ENCODE measurements around the gene SLC12A5.

Gene SLC12A5

DNA sequence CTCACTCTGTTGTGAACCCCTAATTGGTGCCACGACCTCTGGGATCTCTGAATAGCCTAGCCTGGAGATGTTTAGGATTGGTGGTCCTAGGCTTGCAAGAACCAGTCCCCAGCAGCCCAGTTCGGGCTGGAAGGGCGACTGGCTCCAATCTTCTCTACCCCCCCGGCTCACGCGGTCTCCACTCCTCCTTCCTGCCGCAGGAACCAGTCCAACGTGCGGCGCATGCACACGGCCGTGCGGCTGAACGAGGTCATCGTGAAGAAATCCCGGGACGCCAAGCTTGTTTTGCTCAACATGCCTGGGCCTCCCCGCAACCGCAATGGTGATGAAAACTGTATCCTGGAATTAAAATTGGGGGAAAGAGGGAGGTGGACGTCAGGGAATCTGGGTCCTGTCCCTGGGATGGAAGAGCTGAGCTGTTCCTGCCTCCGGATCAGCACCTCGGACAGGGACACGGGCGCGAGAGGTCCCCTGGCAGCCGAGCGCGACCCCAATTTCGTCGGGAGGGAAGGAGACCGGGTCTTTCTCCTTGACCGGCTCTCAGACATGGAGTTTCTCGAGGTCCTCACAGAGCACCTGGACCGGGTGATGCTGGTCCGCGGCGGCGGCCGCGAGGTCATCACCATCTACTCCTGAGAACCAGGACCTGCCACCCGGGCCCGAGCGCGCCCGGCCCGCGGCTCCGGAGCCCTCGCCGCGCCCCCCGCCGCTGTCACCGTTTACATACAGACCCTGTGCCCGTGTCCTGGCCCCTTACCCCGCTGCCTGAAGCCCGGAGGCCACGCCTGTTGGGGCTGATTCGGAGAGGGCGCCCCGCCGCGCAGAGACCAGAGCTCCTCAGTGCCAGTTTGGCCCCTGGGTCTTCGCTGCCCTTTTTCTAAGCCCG lies 28.2 kb downstream of the SLC12A5 start:
- DNase-seq = no peak

DNA sequence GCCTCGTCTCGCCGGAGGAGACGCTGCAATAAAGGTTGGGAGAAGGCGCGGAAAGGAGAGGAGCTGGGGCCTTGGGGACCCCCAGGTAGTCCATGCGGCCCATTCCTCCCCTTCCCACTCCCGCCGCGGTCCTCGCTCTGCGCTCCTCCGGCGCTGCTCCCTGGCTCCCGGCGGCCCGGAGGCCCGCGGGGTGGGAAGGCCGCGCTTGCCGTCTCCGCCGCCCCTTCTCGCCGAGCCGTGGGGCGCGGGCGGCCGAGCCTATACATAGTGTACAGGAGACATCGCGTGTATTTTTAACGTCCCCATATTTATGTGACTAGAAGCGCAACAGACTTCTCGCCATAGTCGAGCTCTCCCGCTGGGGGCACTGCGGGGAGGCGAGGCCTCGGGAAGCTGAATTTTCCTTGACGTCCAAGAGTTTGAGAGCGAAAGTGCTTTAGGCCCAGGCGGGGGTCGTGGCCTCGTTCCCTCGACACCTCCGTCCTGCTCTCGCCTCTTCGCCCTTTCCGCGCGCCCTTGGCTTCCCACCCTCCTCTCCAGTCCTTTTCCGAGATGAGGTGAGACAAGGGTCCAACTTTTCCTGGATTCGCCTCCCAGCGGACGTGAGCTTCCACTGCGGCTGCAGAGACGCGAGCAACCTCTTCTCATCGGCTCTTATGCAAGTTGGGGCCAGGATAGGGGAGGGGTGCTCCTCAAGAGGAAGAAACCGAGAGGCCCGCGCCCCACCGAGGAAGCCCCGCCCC lies 29.0 kb downstream of the SLC12A5 start:
- DNase-seq = no peak

DNA sequence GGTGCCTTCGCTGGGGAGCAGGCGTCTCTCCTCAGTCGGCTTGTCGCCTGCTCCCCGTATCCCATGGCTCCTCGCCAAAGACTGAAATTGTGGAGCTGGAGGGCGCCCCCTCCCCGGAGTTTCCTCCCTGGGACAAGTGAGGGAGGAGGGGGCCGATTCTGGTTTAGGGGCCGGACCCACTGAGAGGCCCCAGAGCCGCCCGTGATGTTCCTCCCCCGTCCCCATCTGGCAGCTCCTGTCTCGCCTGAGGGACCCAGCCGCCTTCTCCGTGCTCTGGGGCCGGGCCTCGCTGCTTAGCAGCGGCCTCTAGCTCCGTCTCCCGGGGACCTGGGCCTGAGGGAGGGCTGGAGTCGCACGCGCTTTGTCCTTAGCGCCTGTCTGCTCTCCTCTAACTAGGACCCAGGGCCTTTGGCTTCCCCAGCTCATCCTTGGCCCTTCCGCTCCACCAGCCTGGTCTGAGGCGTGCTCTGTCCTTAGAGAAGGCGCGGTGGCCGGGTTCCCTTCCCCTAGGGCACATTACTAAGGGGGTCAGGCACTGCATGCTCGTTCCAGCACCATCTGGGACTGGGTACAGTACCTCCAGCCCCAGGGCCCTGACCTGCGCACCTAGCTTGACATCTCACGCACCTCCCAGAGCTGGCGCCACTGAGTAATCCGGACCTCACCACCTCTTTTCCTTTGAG lies 29.7 kb downstream of the SLC12A5 start:
- DNase-seq = no peak

DNA sequence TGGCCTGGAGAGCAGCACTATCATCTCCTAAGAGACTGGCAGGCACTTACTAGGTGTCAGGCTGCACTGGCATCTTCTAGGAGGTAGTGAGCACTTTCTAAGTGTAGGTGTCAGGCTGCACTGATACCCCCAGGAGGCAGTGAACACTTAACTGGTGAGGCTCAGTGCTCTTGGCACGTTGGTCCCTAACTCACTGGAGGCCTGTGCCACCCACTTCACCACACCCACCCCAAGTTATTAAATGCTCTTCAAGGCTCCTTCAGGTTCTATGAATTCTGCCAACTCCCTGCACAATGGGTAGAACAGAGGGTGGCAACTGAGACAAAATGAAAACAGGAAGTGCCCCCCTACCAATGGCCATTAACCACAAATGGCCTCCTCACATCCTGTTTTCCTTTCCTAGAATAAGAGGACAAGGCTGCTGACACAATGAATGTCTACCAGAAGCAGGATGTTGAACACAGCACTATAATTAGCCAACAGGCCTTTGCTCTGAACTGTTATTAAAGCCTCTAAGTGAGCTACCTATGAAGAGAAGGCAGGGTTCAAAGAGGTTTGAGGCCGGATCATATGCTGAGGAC lies 31.4 kb downstream of the SLC12A5 start:
- DNase-seq = no peak

DNA sequence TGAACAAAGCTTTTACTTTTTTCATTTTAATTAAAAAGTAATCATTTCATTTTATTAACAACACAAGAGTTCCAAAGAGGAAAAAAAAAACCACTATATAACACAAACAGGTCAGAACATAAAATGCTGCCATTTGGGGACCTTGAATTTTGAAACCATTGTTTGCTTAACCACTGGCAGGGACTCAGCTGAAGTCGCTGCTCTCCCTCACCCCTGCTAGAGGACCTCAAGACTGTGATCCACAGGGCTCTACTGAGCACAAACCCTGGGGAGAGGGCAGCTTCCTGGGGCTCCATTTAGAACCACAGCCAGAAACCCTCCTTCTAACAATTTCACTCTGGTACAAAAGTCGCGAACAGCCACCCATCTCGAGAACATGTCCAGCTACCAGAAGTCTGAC lies 32.0 kb downstream of the SLC12A5 start:
- no peak for DNase-seq

DNA sequence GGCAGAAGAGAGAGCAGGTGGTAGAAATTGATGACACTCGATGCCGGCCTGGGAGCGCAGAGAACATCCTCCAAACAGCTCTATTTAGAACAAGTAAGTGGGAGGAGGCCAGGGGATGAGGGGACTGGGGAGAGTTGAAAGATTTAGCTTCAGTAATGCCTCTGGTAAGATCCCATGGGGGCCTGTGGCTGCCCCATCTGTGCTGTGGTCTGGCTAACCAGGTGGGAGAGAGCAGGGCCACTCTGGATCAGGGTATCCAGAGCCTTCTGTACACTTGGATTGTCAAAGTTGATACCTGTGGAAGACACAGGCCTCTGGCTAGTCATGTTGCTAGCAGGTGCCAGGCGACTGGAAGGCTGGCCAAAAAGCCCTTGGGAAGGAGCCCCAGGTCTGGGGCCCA lies 33.1 kb downstream of the SLC12A5 start:
- DNase-seq = no peak

DNA sequence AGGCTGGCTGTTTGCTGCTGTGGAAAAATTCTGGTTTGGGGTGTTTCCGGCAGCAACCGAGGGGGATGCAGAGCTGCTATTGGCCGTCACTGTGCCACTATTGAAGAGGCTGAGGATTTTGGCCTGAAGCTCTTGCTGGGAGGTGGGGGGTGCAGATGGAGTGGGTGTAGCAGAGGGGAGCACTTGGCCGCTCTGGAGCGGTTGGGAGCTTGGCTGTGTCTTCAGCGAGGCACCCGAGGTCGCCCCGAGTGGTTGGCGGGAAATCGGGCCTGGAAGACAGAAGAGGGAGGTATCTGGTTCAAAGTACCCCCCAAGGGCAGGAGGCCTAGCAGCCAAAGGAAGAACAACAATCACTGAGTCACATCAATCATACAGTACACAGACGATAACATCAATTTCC lies 33.6 kb downstream of the SLC12A5 start:
- DNase-seq = no peak

DNA sequence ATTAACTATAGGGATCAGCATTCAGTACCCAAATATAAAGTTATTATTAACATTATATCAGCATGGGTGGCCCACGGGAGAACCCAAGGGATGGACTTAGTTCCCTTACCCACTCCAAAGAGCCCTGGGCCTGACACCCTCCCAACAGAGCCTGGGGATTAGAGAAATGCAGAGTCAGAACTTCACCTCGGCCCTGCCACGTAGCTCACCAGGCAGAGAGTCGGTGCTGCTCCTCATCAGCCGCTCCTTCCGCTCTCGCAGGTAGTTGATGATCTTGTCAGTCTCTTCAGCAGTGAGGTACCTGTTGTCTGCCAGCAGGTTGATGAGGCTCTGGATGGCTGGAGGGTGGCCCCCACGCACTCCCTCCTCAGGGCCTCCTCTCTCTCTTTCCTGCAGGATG lies 34.1 kb downstream of the SLC12A5 start:
- no peak for DNase-seq

DNA sequence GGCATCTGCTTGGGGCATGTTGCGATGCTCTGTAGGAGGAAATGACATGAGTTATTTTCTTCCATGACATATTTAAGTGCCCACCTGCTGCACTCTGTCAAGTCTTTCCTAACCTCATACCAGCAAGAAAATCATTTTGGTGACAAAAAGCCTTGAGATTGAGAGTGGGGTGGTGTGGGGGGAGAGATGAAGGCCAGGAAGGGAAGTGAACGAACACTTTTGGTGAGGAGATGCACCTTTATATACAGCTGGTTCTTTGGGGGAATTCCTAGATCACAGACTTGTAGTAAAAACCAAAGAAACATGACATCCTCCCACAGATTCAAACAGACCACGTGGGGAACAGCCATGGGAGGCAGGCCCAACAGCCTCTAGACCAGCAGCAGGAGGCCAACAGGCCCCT lies 34.6 kb downstream of the SLC12A5 start:
- no peak for DNase-seq

DNA sequence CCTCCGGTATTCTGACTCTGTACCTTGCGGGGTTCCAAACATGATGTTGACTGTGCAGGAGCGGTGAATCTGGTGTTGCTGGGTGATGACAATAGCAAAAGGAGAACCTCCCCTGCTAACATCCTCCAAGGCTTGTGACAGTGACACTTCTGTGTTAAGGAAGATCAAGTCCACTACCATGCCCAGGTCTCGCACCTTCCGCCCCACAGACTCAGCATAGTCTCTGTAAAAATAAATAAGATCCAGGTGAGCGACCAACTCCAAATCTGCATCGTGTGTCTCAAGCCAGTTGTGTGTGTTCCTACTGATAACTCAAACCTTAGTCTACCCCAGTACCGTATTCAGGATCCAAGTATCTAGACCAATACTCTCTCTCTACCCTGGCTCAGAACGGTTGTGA lies 36.0 kb downstream of the SLC12A5 start:
- DNase-seq = no peak

DNA sequence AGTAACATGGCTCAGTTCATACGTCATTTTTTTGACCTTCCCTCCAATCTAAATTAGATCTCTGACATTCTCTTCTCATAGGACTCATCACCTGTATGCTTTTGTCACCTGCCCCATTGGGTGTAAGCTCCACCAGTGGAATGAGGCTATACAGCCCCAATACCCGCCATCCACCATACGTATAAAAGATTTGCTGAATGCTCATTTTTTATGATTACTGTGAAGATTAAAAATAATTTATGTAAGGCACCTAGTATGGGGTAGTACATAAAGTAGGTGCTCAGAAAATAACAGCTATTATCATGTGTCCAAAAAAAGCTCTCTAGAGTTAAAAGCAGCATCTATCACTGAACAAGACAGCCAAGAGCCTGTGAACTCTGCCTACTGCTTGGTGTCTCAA lies 36.7 kb downstream of the SLC12A5 start:
- DNase-seq = no peak

DNA sequence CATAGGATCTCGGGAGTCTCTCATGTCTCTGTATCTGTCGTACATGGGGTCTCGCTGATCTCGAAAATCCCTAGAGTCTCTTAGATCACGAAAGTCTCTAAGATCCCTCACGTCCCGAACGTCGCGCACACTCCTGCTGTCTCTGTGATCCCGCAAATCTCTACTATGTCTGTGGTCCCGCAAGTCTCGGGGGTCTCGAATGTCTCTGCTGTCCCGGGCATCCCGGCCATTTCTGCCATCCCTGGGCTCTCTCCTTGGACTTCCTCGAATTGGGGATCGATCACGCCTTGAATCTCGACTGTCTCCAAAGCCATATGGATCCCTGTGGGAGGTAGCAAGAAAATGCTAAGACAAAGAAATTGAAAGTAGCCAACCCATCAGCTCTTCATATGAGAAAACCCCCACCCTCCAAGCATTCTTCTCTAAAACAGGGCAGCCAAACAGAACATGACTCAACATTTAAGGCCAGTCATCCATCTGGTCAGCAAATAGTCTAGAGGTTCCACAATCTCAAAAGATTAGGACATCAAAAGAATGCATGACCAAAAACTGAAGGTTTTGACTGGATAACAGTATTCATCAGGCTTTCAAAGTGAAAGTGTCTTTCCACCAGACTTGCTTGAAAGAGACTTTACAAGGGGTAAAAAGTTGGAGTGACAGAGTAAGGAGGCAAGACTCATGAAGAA lies 41.3 kb downstream of the SLC12A5 start:
- no peak for DNase-seq

DNA sequence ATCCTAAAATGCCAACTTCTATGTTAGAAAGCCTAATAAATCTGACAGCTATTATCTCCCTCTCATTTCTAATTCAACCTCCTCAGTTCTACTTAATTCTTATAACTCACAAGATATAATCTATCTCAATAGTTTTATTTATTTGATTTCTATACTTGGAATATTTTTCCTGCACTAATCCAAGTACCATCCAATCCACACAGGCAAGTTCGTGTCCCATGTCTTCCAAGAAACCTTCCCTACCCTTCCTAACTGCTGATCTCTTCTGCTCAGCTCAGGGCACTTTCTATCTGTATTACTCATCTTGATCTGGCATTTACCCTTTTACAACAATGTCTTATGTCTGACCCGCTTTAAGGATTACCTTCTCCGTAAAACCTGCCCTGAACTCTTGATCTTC lies 42.6 kb downstream of the SLC12A5 start:
- DNase-seq = no peak

DNA sequence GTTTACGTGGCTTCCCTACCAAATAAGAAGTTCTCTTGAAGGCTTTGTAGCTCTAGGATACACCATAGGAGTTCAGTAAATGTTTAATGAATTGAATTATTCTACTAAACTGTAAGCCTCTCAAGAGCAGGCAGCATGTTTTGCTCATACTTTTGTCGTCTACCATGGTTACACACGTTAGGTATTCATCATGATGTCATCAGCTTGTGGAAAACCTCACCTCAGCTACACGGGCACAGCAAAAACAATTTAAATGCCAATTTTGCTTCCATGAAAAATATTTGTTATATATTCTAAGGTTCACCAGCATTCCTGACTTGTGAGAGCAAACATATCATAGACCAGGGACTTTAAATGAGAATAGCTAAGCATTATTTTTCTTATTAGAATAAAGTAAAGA lies 44.0 kb downstream of the SLC12A5 start:
- no peak for DNase-seq

DNA sequence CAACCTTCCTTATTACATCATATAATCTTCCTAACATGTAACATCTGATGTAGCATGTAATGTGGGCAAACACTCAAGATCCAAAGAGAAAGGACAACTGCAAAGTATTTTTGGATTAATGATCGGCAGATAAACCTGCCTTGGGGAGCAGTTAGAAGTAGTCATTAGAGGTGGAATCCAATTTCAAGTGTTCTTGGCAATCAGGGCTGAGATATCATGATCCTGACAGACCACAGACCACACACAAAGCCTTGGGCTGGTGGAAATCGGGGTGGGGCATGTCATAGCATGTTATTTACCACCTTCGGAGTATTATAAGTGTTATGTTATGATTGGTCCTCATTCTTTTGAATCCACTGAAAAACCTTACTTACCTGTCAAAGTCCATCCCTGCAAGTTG lies 44.4 kb downstream of the SLC12A5 start:
- no peak for DNase-seq

DNA sequence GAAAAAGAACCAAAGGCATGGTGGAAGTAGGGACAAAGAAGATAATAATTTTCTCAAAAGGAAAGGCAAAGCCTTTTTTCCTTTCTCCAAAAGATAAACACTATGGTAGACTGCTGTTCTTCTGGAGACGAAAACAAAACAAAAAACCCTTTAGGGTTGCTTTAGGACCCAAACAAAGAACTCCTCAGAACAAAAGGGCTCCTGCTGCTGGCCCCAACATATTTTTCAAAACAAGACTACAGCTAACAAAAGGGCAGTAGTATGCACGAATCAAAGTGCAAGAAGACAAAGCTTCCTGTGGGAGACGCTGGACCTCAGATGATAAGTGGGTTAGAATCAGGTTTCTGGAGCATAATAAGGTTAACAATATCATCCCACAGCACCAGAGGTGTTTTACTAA lies 45.0 kb downstream of the SLC12A5 start:
- DNase-seq = no peak

DNA sequence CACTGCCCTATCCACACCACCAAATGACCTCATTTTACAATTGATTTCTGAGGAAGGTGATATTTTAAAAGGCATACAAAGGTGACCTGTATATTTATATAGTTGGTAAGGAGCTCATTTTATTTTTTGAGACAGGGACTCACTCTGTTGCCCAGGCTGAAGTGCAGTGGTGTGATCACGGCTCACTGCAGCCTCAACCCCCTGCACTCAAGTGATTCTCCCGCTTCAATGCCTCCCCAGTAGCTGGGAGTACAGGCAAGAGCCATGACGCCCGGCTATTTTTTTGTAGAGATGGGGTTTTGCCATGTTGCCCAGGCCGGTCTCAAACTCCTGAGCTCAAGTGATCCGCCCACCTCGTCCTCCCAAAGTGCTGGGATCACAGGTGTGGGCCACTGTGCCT lies 47.8 kb downstream of the SLC12A5 start:
- no peak for DNase-seq

DNA sequence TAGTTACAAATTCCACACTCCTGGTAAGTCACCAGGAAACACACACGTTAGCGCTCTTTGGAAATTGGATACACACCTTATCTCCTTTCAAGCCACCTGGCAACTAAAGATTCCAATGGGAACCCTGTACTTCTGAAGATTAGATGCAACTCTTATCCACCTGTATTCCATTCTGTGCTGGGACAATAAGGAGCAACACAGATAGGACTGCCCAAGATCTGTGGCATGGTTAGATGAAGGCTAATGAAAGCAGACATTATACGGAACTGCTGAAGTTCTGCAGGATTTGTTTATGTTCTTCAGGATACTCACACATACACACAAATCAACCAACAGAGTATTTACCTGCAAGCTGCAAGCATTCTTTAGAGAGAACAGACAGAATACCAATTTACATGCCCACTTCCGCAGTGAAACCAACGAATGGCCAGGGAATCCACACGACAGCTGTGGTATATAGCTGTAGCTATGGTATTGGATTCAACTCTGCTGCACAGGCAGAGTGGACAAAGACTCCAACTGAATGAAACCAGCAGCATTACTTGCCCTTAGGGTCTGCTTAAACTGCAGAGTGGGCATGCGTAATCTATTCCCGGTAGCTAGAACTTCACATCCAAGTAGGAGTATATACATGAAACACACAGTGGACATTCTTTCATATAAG lies 48.8 kb downstream of the SLC12A5 start:
- DNase-seq = no peak

DNA sequence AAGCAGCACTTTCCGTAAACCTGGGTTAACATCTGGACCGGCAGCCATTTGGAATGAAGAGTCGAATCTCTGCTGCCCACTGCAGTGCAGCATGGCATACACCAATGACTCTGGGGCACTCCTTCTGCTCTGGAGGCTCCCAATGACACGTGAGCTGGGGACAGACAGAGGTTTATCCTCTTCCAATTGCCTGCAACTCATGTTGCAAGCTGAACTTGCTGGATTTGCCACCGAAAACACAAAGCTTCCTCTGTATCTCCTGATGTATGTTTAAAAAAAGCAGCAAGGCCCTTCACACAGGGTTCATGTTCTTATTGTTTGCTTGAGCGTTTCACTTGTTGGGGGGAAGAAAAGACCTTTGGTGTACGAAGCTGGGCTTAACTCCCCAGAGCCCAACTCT lies 49.9 kb downstream of the SLC12A5 start:
- no peak for DNase-seq

DNA sequence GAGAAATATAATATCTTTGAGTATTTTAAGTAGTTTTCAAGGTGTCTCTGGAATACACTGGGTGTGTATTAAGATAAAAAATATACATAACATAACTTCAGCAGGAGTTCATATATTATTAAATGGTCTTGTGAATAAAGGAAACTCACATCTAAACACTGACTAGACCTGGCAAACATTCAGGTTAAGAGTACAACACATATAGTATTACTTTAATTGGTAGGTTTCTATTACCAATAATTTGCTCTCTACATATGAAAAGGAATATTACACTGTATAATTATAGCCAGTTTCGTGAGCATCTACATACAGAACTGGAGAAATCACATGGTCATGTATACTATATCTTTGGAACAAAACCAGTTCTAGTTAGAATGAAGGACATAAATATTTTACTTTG lies 52.1 kb downstream of the SLC12A5 start:
- no peak for DNase-seq

DNA sequence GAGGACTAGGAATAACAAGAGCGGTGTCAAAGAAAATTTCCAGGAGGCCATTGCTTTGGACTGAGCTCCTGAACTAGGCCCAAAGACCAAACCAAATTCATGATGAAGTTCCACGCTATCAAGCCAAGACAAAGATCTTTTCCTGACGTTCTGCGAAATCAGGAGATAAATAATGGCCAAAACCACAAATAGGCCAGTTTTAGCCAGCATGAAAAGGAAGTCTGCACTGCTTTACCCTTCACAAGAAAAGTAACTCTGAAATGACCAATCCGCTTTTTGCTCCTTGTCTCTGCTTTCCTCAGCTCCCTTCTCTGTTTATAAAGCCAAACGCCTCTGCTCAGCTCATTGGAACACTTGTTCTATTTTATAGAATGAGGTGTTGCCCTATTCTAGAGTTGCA lies 54.1 kb downstream of the SLC12A5 start:
- DNase-seq = no peak

DNA sequence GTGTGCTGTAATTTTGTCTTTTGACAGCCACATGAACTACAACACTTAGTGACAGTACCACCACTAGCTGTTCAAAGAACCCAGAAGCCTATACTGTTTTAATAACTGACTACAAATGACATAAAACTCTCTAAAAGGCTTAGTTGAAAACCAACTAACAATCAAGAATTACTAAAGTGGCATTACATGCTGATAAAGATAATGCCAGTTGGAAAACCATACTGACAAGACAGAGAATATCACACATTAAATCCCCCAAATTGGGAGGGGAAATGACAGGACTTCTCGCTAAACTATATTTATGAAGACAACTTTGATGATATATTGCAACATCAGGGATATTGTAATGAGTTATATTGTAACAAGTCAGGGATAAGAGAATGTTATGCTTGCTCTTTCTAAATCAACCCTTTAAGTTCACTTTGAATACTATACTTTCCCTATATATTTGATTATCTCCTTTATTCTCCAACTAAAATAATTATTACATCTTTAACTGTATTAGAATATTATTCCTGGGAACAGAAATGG lies 54.6 kb downstream of the SLC12A5 start:
- DNase-seq = no peak

All from 8988T (cell line).